GM10248 (cell line): ENCODE measurements around the gene TNFRSF4.

ENCODE experiments used
- CTCF ChIA-PET: fragments of 300-600 bp; sonication (Branson Sonifier 250); formaldehyde crosslinking; extraction: SDS; loops from one replicate; lab custom pipeline; 2021; ENCODE audit warnings: antibody characterized with exemption; lab: Yijun Ruan, JAX
- POLR2A ChIA-PET: fragments of 350-650 bp; sonication (Branson Sonifier 250); formaldehyde crosslinking; extraction: SDS; loops from one replicate; lab custom pipeline; 2020; ENCODE audit warnings: antibody characterized with exemption; lab: Yijun Ruan, JAX
- DNase-seq: peaks from one replicate; pipeline ENCODE4 v3.0.0; 2012; ENCODE audit errors: extremely low spot score
- CTCF ChIP-seq: IDR thresholded peaks from 2 replicates; pipeline ENCODE4 v1.5.1; 2012; ENCODE audit warnings: mild to moderate bottlenecking, low read depth; ENCODE audit errors: extremely low read depth, missing control alignments, control extremely low read depth

The TNFRSF4 gene

GRCh38 chr1:1185101-1185765 lies 28.7 kb downstream of the TNFRSF4 start:
- ChIA-PET POLR2A (no interaction called here), CTCF (no interaction called here)

GRCh38 chr1:1183833-1184775 lies 29.8 kb downstream of the TNFRSF4 start:
- no peak for DNase-seq
- ChIA-PET CTCF (no interaction called here), POLR2A (no interaction called here)
- TF ChIP-seq CTCF, result no peak

More at GRCh38 chr1:1185101-1185765, 28.7 kb downstream of the TNFRSF4 start:
- no peak for TF ChIP-seq CTCF
- DNase-seq, result no peak

GRCh38 chr1:1183221-1183747 lies 30.7 kb downstream of the TNFRSF4 start:
- ChIA-PET POLR2A (no interaction called here), CTCF (no interaction called here)
- no peak for TF ChIP-seq CTCF
- DNase-seq, result no peak

- DNase-seq, result no peak
- ChIA-PET POLR2A (no interaction called here), CTCF (no interaction called here)
- no peak for TF ChIP-seq CTCF
Observed at GRCh38 chr1:1182491-1183220, 31.3 kb downstream of the TNFRSF4 start.

GRCh38 chr1:1181938-1182410 lies 32.0 kb downstream of the TNFRSF4 start:
- CTCF ChIA-PET, result interaction anchor here (1.0 kb wide), 2 partner anchors 10 to 60 kb away, joined by 3 read pairs; no protein-coding TSS in a partner anchor
- TF ChIP-seq CTCF, result no peak

More at GRCh38 chr1:1181938-1182410, 32.0 kb downstream of the TNFRSF4 start:
- no peak for DNase-seq
- POLR2A ChIA-PET, result no interaction called here
